Type B pancreatic cell (in vitro differentiated cells): ENCODE data around the gene EEFSEC. TPM values are rescaled to one million over a fixed set of nuclear protein-coding genes. Genes with fewer than 3 reads are reported as not detected.

Source experiments
- DNase-seq: peaks from one replicate; pipeline ENCODE4 v3.0.0; 2021; ENCODE audit warnings: mixed read lengths; ENCODE audit not compliant: unreplicated experiment; ENCODE audit errors: extremely low spot score
- H3K27ac Mint-ChIP-seq: 2 replicates; pipeline ENCODE4 v1.8.0; 2021; ENCODE audit warnings: mild to moderate bottlenecking, mixed read lengths
- H3K27me3 Mint-ChIP-seq: 2 replicates; pipeline ENCODE4 v1.8.0; 2021; ENCODE audit warnings: mixed read lengths
- H3K36me3 Mint-ChIP-seq: 2 replicates; pipeline ENCODE4 v1.8.0; 2021; ENCODE audit warnings: mixed read lengths
- H3K4me1 Mint-ChIP-seq: one replicate; pipeline ENCODE4 v1.8.0; 2021; ENCODE audit warnings: mixed read lengths; ENCODE audit not compliant: unreplicated experiment
- H3K4me3 Mint-ChIP-seq: 2 replicates; pipeline ENCODE4 v1.8.0; 2021; ENCODE audit warnings: mild to moderate bottlenecking, mixed read lengths
- H3K9me3 Mint-ChIP-seq: 2 replicates; pipeline ENCODE4 v1.8.0; 2021; ENCODE audit warnings: mixed read lengths
- CTCF ChIP-seq: fragments of 200-600 bp; sonication (generic); conservative IDR thresholded peaks from 2 replicates; pipeline ENCODE4 v1.5.0; 2021; ENCODE audit warnings: antibody characterized with exemption, mild to moderate bottlenecking
- total RNA-seq: library from RNA; stranded (reverse); gene quantifications from 2 replicates; pipeline ENCODE4 v1.2.1, GENCODE V29; 2021; ENCODE audit warnings: low replicate concordance

EEFSEC gene
- total RNA-seq, 1 donor from 2014 or later: 16.6 TPM

DNA sequence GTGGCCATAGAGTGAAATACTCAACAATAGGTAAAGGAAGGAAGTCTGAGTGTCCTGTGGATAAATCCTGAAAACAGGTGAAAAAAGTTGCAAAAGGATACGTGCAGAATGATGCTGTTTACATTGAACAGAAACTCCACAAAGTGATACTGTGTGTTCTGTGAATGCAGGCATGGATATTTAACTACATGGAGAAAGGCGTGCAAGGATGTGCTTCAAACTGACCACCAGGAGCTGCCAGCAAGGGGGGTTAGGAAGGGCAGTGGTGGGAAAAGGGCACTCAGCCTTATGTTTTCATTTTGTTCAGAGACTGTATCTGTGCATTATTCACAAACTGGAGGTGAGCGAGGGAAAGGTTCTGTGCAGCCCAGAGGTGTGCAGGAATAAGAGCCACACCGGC is 266.0 kb downstream of the EEFSEC start:
- peaks cover 34% of the 10 kb centered on the region for H3K4me1 Mint-ChIP-seq
- TF ChIP-seq CTCF: no peak
- no peak overlapping the region for H3K27ac Mint-ChIP-seq
- H3K4me3 Mint-ChIP-seq: no peak overlapping the region
- peaks cover 7% of the 10 kb centered on the region for H3K36me3 Mint-ChIP-seq
- peaks cover 6% of the 10 kb centered on the region for H3K27me3 Mint-ChIP-seq
- H3K9me3 Mint-ChIP-seq: peaks cover 7% of the 10 kb centered on the region
- DNase-seq: no peak

DNA sequence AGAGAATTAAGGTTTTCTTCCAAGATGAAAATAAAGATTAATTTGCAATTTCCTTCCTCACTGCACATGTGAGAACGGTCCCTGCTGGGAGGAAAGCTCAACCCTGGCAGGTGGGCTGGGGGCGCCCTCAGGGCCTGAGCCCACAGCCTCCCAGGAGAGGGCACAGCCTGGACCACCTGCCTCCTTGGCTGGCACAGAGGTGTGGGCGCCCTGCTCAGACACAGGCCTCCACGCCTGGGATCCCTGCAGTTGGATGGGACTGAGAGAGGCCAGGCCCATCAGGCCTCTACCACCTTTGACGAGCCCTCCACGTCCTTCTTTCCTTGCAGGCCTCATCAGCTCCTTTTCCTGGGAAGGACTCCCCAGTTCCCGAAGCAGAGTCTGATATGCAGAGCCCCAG is 267.0 kb downstream of the EEFSEC start:
- no peak for TF ChIP-seq CTCF
- H3K9me3 Mint-ChIP-seq: peaks cover 7% of the 10 kb centered on the region
- no peak for DNase-seq
- H3K4me3 Mint-ChIP-seq: no peak overlapping the region
- peaks cover 3% of the 10 kb centered on the region for H3K27me3 Mint-ChIP-seq
- H3K27ac Mint-ChIP-seq: no peak overlapping the region
- H3K4me1 Mint-ChIP-seq: peaks cover 38% of the 10 kb centered on the region
- H3K36me3 Mint-ChIP-seq: peaks cover 7% of the 10 kb centered on the region

DNA sequence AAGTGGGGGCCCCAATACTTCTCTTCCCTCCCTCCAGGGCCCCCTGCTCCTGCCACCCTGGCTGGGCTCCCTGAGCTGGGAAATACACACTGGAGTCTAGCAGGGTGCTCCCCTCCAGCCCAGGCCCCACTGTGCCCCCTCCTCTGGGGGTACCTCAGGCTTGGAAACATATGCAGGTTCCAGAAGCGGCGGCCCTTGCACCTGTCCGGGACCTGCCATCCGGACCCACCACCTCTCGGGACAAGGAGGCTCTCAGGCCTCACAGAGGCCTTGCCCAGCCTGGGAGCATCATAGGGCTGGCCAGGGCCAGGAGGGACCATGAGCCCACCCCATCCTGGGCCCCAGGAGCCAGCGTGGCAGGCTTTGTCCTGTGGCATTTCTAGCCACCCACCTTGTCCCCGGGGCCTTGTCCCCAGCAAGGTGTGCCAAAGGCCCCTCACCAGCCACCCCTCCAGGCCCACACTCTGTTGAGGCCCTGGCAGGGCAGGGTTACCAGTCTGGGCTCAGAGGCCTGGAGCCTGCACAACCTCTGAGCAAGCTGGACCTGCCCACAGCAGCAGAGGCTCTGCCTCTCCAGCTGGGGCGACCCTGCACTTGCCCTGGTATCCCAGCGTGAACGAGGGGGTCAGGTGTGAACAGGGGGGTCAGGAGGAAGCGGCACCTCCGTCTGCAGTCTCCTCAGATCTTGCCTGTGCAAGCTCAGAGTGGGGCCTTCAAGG is 267.6 kb downstream of the EEFSEC start:
- DNase-seq: no peak
- Mint-ChIP-seq H3K36me3 (peaks cover 7% of the 10 kb centered on the region), H3K27ac (no peak overlapping the region), H3K4me3 (no peak overlapping the region), H3K9me3 (peaks cover 7% of the 10 kb centered on the region), H3K4me1 (peaks cover 38% of the 10 kb centered on the region), H3K27me3 (peaks cover 3% of the 10 kb centered on the region)
- no peak for TF ChIP-seq CTCF

DNA sequence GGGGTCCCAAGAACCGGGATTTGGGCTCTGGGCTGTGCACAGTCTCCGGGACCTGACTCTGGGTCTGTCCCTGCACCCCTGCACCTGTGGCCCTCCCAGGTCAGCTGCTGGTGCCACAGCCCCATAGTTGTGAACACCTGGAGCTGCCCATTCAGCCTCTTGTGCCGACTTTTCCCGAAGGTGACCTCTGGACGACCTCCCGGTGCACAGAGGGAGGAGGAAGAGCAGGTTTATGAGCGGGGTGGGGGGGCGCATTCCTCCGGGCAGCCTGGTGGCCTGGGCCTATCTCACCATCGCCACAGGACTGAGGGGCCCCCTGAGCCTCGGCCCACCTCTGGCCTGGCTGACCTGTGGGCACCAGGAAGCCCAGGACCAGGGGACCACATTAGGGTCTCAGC is 268.2 kb downstream of the EEFSEC start:
- no peak overlapping the region for H3K27ac Mint-ChIP-seq
- peaks cover 3% of the 10 kb centered on the region for H3K27me3 Mint-ChIP-seq

DNA sequence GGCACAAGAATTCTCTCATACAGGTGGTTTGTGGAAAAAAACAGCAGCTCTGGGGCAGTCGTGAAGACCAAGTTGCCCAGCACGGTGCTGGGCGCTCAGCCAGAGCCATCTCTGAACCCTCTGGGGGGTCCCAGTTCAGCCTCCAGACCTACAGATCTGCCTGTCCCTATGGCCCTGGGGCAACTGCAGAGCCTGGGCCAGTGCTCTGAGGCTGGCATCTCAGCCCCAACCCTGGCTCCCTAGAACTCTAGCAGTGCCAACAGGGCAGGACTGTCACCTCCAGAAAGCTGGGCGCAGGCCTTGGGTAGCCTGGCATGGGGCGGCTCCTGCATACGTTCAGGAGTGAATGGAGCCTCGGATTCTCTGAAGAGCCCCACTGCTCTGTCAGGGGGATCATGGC is 268.7 kb downstream of the EEFSEC start:
- no peak for TF ChIP-seq CTCF
- Mint-ChIP-seq H3K27me3 (peaks cover 3% of the 10 kb centered on the region), H3K36me3 (peaks cover 7% of the 10 kb centered on the region), H3K9me3 (peaks cover 7% of the 10 kb centered on the region), H3K27ac (no peak overlapping the region), H3K4me3 (no peak overlapping the region), H3K4me1 (peaks cover 33% of the 10 kb centered on the region)
- no peak for DNase-seq

More for the DNA sequence above, 268.2 kb downstream of the EEFSEC start:
- Mint-ChIP-seq H3K9me3 (peaks cover 7% of the 10 kb centered on the region), H3K36me3 (peaks cover 7% of the 10 kb centered on the region), H3K4me1 (peaks cover 38% of the 10 kb centered on the region), H3K4me3 (no peak overlapping the region)
- no peak for DNase-seq
- no peak for TF ChIP-seq CTCF
